CD4-positive, alpha-beta T cell treated with Interleukin-21 for 1 hour (primary cell): ENCODE measurements around the gene CYREN.

Experiments
- DNase-seq: peaks from one replicate; pipeline ENCODE4 v3.0.0-alpha.2; 2020

Gene CYREN

DNA sequence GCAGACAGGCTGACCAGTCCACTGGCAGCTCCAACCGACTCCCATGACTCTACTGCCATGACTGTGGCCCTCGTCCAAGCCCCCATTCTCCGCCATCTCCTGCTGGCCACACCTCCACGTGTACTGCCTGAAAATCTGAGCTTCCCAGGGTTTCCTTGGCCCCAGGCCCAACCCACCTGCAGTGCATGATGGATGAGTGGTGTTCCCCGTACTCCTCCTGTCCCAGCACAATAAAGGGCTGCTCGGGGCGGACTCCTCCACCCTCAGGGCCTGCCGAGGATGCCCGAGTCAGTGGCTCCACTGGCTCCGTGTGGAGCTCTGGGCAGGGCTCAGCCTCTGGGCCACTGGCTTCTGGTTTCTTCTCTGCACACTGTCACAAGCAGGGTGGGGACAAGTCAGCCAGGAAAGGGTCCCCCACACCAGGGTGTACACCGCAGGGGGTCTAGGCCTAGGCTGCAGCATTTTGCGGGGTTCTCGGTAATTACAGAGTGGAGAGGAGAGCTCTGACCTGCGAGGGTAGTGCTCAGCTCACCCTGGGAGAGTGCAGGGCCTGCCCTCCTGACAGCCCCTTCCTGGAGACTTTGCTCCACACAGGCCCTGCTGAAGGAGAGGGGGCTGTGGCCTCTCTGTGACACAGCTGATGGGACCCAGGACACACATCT is 25.6 kb upstream of the CYREN start:
- DNase-seq, result no peak

DNA sequence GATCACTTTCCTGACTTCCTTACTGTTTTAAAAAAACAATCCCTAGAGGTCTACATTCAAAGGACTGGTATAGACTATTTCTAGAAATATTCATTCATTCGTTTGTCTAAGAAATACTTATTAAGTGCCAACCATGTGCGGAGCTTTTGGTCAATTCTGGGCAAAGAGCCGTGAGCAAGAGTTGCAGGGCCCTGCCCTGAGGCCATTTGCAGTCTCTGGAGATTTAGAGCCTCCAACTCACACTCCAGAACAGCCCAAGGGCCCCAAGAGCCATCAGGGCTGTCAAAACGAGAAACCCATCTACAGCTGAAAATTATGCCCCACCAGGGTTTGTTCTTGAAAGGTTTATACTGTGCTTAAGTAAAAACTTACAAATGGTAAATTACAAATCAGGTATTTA is 24.6 kb upstream of the CYREN start:
- DNase-seq, result no peak

DNA sequence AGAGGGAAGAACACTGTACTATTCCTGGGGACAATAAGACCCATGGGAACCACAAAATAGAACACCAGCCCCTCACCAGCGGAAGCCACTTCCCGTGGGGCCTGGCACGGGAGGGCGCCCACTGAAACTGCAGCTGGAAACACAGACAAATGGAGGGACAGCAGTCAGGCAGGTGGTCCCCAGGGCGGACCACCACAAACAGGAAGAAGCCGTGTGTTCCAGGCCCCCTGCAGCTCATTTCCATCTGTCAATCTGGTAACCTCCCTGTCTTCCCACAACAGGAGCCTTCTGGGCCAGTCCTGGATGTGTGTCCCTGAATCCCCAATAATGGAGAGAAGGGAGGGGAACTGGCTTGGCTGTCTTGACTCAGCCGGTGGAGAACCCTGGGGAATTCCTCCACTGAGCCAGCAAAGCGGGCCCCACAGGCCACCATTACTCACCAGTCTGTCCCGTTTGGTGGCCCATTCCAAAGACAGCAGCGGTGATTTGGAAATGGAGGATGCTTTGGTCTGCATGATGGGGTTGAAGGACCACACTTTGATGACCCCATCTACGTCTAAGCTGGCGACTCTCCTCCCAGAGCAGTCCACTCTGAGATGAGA is 24.1 kb upstream of the CYREN start:
- no peak for DNase-seq

DNA sequence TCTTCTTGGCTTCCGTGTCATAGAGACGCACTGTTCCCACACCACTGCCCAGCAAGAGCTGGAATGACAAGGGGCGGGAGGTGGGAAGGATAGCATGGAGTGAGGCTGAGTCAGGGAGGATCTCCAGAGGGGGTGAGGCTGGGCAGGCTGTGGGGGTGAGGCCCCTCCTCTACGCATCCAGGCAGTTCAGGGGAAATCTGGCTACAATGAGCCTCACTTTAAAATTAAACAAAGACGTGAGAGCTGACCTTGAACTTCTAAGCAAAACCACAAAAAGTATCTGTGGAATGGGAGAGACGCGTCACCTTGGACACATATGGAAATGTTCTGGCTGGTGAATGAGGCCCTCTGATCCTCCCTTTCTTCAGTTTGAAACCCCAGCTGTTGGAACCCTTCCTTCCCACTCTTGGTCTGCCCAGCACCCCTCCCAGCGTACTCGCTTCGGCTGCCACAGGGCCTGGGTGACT is 23.1 kb upstream of the CYREN start:
- no peak for DNase-seq

DNA sequence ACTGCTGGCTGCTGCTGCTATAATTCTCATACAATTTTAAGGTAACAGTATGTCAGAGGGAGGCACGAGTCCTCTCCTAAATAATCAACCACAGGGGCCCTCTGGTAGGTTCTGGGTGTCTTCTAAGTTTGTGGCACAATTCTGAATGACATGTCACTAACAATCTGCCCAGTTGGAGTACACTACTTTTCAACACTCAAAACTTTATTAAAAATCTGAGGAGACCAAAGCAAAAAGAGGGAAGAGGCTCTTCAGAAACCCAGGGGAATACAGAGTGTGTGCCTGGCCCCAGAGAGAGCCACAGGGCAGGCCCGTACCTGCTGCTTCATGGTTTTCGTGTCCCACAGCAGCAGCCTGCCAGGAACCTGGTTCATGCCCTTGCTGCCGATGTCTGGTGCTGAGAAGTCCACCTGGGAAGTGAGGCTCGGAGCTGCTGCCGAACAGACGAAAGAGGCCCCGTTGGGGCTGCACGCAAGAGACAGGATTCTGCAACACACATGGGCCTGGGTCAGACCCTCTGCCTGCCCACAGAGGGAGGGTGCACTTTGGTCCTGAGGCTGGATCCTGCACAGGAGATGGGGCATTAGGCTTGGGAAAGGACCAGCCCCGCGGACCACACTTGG is 22.5 kb upstream of the CYREN start:
- no peak for DNase-seq

DNA sequence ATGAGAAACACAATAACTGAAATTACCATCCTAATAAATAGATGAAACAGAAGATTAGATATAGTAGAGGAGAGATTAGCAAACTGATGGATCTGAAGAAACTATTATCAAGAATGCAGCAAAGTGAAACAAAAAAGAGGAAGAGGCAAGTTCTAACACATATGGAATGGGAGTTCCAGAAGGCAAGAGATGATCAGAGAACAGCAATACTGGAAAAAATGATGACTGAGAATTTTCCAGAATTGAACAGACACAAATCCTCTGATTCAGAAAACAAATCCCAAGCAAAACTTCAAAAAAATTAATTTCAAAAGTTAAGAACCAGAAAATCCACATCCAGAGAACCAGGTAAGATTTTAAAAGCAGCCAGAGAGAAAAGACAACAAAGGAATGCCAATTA is 20.2 kb upstream of the CYREN start:
- no peak for DNase-seq

DNA sequence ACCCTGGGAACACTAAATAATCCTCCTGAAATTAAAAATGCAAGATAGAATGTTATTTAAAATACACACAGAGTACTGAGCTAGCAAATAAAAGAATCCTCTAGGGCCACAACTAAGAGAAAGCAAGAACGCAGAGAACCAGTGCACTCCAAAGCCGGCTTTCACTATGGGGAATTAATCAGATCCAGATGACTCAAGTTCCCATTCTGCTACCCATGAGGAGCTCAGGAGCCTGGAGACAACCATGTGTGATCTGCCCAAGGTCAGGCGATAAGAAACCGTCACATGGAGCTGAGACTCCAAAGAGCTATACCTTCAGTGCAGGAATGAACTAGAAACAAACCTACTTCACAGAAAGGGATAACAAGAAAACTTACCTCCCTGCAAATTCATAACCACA is 19.5 kb upstream of the CYREN start:
- DNase-seq, result no peak

DNA sequence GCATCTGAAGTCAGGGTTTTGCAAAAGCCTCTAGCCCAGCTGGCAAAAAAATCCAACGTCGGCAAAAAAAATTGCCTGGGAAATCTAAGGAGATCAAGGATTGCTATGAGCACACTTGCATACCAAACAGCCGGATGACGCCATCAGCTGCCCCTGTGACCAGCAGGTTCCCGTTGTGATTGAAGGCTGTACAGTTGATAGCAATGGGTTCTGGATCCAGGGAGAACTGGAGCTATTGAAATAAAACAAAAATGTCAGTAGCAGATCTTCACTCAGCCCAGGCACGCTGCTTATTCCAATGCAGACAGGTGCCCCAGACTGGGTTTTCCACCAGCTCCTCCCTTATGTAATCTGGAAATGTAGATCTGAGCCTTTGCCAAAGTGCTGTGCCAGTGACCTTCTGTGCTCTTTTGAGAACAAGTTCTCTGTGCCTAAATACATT is 18.7 kb upstream of the CYREN start:
- DNase-seq, result no peak

DNA sequence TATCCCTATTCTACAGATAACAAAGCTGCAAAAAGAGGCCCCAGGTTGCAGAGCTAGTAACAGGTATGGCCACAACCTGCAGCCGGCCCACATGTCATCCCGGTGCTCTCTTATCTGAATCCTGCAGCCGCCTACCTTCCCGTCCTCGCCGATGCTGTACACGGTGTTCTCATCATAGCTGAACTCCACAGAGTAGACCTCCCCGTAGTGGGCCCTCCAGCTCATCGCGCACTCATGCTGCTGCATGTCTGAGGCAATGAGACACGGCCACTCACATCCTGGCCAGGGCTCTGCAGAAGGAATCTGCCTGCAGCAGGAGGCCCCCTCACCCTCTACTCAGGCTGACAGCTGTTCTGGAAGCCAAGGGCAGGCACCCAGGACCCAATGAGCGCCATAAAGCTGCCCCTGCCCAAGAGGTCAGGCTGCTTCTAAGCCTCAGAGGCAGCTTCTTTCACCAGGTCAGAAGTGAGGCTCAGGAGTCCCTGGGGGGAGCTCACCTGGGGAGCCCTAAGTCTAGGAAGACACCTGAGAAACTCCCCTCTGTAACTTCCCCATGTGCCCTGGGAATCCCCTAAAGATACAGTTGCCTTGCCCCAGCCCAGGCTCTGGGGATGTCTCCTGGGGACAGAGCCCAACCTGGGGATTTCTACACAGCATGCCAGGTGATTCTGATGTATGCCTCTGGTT is 17.9 kb upstream of the CYREN start:
- no peak for DNase-seq

DNA sequence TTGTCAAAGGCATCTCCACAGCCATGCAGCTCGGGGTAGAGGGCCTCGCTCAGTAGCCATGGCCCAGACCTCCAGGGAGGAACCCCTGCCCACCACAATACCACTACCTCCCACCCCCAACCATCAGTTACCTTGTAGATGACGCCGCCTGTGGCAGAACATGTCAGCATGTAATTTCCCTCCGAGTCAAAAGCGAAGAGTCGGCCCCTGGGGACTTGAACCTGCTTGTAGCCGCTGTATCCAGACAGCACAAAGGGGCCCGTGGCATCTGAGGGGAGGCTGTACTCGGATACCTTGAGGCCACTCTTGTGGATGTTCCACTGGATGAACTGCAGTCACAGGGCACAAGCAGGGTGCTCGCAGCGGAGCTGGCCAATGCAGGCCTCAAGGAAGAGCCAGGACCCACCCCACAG is 16.3 kb upstream of the CYREN start:
- DNase-seq, result no peak

DNA sequence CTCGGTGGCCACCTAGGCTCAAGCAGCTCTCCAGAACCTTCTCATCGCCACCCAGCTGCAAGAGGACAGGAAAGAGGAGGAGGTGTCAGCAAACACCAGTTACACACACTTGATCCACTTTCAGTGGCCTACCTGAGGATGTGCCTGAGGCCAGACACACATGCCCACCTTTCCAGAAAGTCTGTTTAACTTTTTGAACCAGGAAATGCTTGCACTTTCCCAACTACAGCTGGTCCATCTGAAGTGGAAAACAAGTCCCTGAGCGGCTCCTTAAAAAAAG is 15.7 kb upstream of the CYREN start:
- no peak for DNase-seq

DNA sequence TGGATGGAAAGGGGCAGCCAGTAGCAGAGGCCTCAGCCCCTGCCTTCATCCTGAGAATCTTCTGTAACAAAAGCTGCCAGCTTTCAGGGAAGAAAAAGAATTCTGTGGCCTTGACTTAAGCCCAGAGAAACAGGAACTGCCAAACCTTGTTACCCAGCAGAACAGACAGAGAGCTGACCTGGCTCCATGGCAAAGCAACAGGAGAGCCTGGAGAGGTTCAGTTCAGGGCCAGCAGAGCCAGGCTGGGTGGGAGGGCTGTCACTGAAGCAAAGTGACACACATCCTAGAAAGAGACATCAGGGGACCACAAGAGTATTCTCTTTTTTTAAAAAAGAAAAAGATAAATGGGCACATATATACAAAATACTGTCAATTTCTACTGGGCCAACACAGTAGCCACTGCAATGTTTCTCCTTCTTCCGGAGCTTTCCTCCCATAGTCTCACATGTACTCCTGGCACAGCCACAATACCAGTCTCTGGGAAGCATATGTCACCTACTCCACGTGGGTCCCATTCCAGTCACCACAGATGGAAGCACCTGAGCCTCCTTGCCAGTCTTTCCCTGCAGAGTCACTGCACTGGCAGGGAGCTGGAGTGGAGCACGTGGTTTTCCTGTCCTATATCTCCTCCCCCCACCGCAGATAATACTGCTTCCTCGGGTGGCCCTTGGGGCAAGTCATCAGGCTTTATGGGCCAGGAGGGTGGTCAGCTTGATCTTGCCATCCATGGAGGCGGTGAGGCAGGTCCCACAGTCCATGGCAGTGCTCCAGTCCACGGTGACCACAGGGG is 15.2 kb upstream of the CYREN start:
- no peak for DNase-seq

DNA sequence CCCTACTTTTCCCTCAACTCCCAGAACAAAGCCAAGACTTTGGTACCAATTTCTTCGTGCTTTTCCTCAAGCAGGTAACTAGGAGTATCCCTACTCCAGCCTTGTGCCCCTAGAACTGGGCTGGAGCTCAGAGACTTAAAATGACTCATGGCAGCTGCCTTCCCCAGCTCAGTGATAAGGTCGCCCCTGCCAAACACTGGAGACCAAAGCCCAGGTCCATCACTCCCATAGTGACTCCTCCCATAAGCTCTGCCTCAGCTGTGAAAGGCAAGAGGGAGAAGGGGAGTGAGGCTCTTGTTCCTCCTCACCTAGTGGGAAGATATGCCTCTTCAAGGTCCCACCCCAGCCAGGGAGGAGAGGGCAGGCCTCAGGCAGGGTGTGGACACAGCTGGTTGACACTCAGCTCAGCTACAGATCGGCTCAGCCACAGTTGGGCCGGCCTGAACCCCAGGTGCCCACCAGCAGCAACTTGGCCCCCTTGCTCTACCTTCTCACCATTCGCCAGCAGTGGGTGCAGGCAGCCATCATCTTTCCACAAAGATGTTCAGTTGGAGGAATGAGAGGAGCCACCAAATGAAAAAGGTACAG is 13.8 kb upstream of the CYREN start:
- DNase-seq, result no peak

DNA sequence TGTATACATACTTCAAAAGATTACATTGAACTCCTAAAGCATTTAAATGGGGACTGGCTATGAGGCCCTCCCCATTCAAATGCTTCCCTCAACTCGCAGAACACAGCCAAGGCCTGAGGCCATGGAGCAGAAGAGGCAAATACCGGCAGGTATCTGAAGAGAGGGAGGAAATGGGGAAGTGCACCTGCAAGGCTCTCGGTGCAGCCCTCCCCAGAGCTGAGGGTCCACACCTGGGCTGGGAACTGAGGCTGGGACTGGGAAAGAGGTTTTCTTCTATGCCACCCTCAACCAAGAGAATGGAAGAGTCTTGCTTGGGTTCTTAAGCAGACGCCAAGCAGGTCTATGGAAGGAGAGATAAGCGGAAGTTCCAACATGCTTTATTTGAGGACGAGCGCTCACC is 13.0 kb upstream of the CYREN start:
- DNase-seq, result no peak

DNA sequence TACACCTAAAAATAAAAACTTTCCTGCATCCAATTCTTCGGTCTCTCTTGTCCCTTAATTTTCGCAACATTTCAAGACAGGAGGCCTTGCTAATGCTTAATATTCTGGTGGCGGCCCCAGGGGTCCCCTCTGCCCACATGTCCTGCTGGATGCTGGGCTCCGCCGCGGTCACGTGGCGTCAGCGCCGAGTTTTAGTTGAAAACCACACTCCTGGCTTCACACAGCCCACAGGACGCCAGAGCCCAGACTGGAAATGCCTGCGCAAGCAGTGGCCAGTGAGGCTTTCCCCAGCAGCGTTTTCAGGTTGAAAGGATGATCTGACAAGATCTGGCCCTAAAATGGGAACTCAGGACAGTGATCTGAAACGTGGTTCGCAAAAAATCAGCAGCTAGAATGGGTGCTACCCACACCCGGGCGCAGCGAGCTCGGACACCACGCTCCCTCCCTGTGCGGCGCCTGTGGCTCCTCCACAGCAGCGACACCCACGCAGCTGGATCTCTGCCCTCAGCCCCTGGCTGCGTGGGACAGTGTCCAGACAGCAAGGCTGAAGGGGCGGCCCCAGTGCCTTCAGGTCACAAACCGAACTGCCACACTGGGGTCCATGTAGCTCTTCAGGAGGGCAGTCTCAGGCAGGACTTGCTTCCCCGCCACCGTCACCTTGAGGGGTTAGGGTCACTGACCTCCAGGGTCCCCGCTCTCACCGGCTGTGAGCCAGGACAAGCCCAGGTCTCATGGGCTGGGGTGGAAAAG is 11.6 kb upstream of the CYREN start:
- no peak for DNase-seq

DNA sequence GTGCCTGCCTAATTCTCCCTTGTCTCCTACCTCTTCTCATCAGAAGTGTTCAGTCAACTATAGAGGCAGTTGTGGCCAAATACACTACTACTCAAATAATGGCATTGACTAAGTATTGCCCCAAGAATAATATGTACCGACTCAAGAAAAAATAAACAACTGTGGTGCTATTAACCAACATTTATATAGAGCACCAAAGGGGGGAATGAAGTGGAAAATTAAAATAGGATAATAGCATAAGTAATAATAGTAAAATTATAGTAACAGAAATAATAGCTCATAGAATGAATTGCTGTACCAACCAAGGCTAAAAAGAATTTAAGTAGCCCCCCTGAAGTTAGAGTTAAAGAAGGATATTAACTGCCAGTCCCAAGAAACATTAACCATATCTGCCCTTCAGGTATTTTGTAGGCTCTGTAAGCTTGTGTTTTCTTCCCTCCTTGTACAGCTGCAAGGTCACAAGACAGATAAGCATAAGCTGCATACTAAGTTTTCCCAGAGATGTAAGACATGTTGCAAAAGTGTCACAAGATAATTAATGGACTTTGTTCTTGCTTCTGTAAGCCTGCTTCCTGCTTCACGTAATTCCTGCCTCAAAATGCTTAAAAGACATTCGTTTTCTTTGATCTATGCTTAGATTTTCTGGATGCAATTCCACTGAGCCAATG is 10.9 kb upstream of the CYREN start:
- no peak for DNase-seq

DNA sequence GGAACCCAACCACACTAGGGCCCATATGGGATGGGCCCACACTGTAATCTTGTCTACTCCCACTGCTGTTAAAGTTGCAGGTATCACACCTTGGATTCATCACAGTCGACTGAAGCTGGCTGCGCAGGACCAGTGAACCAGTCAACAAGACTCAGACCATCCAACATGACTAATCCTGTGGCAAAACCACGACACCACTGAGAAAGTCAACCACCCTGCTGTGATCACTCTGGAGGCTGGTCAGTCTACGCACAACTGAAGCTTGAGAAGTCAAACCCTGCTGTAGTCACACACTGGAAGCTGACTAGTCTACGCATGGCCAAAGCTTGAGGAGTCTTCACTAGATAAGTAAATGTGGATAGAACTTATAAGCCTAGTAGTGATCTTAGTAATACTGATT is 9.6 kb upstream of the CYREN start:
- no peak for DNase-seq

DNA sequence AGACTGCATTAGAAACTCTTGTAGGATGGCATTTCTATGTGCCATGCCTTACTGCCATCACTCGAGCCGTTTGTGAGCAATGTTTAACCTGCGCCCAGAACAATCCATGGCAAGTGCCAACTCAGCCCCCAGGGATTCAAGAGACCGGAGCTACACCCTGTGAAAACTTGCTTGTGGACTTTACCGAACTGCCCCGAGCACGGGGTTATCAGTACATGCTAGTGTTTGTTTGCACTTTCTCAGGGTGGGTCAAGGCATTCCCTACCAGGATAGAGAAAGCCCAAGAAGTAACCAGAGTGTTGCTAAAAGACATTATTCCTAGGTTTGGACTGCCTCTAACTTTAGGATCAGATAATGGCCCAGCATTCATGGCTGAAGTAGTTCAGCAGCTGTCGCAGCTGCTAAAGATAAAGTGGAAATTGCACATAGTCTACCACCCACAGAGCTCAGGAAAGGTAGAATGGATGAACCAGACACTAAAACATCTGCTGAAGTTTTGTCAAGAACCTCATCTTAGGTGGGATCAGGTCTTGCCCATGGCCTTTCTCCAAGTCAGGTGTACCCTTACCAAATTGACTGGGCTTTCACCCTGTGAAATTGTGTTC is 8.9 kb upstream of the CYREN start:
- DNase-seq, result no peak

DNA sequence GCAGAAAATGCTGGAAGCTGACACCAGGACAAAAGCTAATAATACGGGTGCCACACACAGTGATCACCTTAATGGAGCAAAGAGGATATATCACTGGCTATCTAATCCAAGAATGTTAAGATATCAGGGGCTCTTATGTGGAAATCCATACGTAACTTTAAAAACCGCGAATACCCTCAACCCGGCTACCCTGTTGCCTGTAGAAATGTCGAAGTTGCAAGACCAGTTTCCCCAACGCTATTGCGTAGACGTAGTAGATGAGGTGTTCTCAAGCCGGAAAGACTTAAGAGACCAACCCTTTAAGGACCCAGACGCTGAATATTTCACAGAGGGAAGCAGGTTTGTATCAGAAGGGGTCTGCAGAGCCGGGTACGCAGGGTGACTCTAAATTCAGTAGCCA is 7.9 kb upstream of the CYREN start:
- DNase-seq, result no peak

DNA sequence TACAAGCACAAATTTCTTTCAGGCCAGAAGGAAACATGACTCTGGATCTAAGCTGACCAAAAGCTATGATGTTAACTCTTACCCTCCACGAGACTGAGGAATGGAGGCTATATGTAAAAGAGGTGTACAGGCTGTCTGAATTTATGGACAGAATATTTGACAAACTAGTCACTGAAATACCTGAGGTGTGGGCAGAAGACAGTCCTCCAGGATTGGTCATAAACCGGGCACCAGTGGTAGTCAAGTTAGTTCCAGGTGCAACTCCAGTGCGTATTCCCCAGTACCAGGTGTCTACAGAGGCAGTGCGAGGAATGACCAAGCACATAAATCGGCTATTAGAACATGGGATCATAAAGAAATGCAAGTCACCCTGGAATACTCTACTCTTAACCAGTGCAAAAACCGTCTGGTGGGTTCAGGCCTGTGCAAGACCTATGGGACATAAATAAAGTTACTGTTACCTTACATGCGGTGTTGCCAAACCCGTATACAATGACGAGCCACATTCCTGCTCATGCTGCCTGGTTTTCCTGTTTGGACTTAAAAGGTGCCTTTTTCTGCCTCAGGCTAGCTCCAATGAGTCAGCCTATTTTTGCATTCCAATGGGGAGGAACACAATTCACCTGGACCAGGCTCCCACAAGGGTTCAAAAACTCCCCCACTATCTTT is 6.7 kb upstream of the CYREN start:
- DNase-seq, result no peak

DNA sequence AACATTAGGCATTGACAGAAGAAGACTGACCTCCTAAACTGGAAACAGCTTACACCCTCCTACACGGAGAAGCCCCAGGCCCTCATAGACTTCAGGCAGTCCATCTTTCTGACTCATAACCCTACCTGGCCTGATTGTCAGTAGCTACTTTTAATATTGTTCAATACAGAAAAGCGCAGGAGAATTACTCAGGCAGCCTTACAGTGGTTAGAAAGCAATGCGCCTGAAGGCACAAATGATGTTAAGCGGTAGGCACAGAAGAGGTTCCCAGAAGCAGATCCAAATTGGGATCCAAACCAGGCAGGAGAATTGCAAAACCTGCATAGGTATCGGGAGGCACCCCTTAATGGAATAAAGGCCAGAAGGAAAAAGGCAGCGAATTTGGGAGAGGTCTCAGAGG is 5.4 kb upstream of the CYREN start:
- no peak for DNase-seq
